Amniotic epithelial cell (primary cell): Measurements from ENCODE around the gene KRT79.
"Not testable (repeated sequence)": the region's sequence is repeated elsewhere in the genome, so short reads cannot be mapped to it uniquely, and the experiment has no call there.

Source experiments
- DNase-seq: peaks from one replicate; pipeline ENCODE4 v3.0.0-alpha.2; 2010; ENCODE audit warnings: low read depth

KRT79 gene

GRCh38 chr12:52805000-52805399, 29.1 kb downstream of the KRT79 start:
- no peak for DNase-seq

- no peak for DNase-seq
These were observed 31.7 kb downstream of the KRT79 start for GRCh38 chr12:52802442-52802841.

- DNase-seq, result no peak
These were observed 32.3 kb downstream of the KRT79 start for GRCh38 chr12:52801773-52802172.

GRCh38 chr12:52800259-52800917, 33.7 kb downstream of the KRT79 start:
- DNase-seq, result no peak

GRCh38 chr12:52799505-52800211, 34.5 kb downstream of the KRT79 start:
- no peak for DNase-seq

- DNase-seq, result peak; percentile 46
These were observed 35.2 kb downstream of the KRT79 start for GRCh38 chr12:52798671-52799504.

- DNase-seq, result peak; percentile 63
These were observed 36.0 kb downstream of the KRT79 start for GRCh38 chr12:52798003-52798670.

GRCh38 chr12:52797529-52797894, 36.6 kb downstream of the KRT79 start:
- DNase-seq, result no peak

- no peak for DNase-seq
These were observed 37.1 kb downstream of the KRT79 start for GRCh38 chr12:52796839-52797528.

- DNase-seq, result no peak
These were observed 37.7 kb downstream of the KRT79 start for GRCh38 chr12:52796429-52796794.

GRCh38 chr12:52795694-52796428, 38.2 kb downstream of the KRT79 start, which contains the start of gene KRT3:
TSS of gene KRT3 (minus strand) at chr12:52796117. CDS start at chr12:52796042, 75 bp downstream.
- DNase-seq, result no peak

GRCh38 chr12:52795332-52795674, 38.8 kb downstream of the KRT79 start:
- DNase-seq, result not testable (repeated sequence)

- DNase-seq, result peak; percentile 24
These were observed 39.4 kb downstream of the KRT79 start for GRCh38 chr12:52794479-52795331.

- no peak for DNase-seq
These were observed 41.7 kb downstream of the KRT79 start for GRCh38 chr12:52792185-52793029.

GRCh38 chr12:52791271-52792184, 42.6 kb downstream of the KRT79 start:
- DNase-seq, result no peak

- no peak for DNase-seq
These were observed 43.5 kb downstream of the KRT79 start for GRCh38 chr12:52790427-52791270.
